ENCODE measurements around the gene DNAJB2. TPM values are rescaled to one million over a fixed set of nuclear protein-coding genes. Genes with fewer than 3 reads are reported as not detected.
"Not testable (repeated sequence)": the region's sequence is repeated elsewhere in the genome, so short reads cannot be mapped to it uniquely, and the experiment has no call there.

The DNAJB2 gene
- total RNA-seq, 6 experiments from 2014 or later = 32.6 to 52.1 (median 39.9) TPM

GRCh38 chr2:219284501-219285372, 5.6 kb downstream of the DNAJB2 start:
- ATAC-seq (no peak), DNase-seq (no peak)
- no peak for TF ChIP-seq POLR2A (IDR thresholded peaks at IDR 0.05)
- TF ChIP-seq CTCF (IDR thresholded peaks at IDR 0.05) = no peak
- peaks cover 0 to 48% (median 10%) of the 10 kb centered on the region in 4 donors for H3K36me3 ChIP-seq
- H3K4me1 ChIP-seq = peaks cover 0 to 3% (median 0%) of the 10 kb centered on the region in 4 donors
- 80% methylated on average over 1 of the region's 16 CpGs for WGBS (ENCODE audit: insufficient coverage, low coverage, low lambda C conversion rate, missing lambda C conversion rate)
- no peaks in the 10 kb centered on the region for H3K27me3 ChIP-seq
- no peaks in the 10 kb centered on the region for H3K9me3 ChIP-seq
- no peak overlapping the region for H3K4me3 ChIP-seq
- no peak overlapping the region for H3K27ac ChIP-seq
- intact Hi-C loops (cut with DNase I) = no loop called here

GRCh38 chr2:219285373-219285735, 6.2 kb downstream of the DNAJB2 start:
- intact Hi-C loops (cut with DNase I) = no loop called here
- H3K9me3 ChIP-seq = no peaks in the 10 kb centered on the region

GRCh38 chr2:219285894-219286425, 6.8 kb downstream of the DNAJB2 start:
- intact Hi-C loops (cut with DNase I) = no loop called here
- no peaks in the 10 kb centered on the region for H3K9me3 ChIP-seq
- TF ChIP-seq POLR2A (IDR thresholded peaks at IDR 0.05) (no peak), CTCF (IDR thresholded peaks at IDR 0.05) (no peak)
- H3K4me1 ChIP-seq = no peaks in the 10 kb centered on the region
- peaks cover 0 to 46% (median 10%) of the 10 kb centered on the region in 4 donors for H3K36me3 ChIP-seq
- no peak for ATAC-seq
- H3K27me3 ChIP-seq = no peaks in the 10 kb centered on the region
- no peak overlapping the region for H3K4me3 ChIP-seq
- H3K27ac ChIP-seq = no peak overlapping the region
- 83% methylated on average over 8 of the region's 17 CpGs for WGBS (ENCODE audit: insufficient coverage, low coverage, low lambda C conversion rate, missing lambda C conversion rate)
- DNase-seq = no peak

More at GRCh38 chr2:219285373-219285735, 6.2 kb downstream of the DNAJB2 start:
- peaks cover 0 to 48% (median 10%) of the 10 kb centered on the region in 4 donors for H3K36me3 ChIP-seq
- no peak for TF ChIP-seq CTCF (IDR thresholded peaks at IDR 0.05)
- TF ChIP-seq POLR2A (IDR thresholded peaks at IDR 0.05) = no peak
- DNase-seq (no peak), ATAC-seq (no peak)
- no peak overlapping the region for H3K27ac ChIP-seq
- H3K4me3 ChIP-seq = no peak overlapping the region
- H3K4me1 ChIP-seq = peaks cover 0 to under 1% (median 0%) of the 10 kb centered on the region in 4 donors
- no peaks in the 10 kb centered on the region for H3K27me3 ChIP-seq
- 93% methylated on average over 6 of the region's 12 CpGs for WGBS (ENCODE audit: insufficient coverage, low coverage, low lambda C conversion rate, missing lambda C conversion rate)

- intact Hi-C loops (cut with DNase I) = no loop called here
- no peak overlapping the region for H3K27ac ChIP-seq
- no peaks in the 10 kb centered on the region for H3K9me3 ChIP-seq
- DNase-seq (no peak), ATAC-seq (no peak)
- no peaks in the 10 kb centered on the region for H3K27me3 ChIP-seq
- H3K4me3 ChIP-seq = no peak overlapping the region
- no CpG with 5 or more reads among the region's 12 CpGs for WGBS (ENCODE audit: insufficient coverage, low coverage, low lambda C conversion rate, missing lambda C conversion rate)
- H3K4me1 ChIP-seq = no peaks in the 10 kb centered on the region
- peaks cover 0 to 40% (median 10%) of the 10 kb centered on the region in 4 donors for H3K36me3 ChIP-seq
- TF ChIP-seq CTCF (IDR thresholded peaks at IDR 0.05) (no peak), POLR2A (IDR thresholded peaks at IDR 0.05) (no peak)
Measured at GRCh38 chr2:219286436-219287115, 7.4 kb downstream of the DNAJB2 start.

- H3K4me3 ChIP-seq; intact Hi-C loops (cut with DNase I); ATAC-seq; DNase-seq; H3K27me3 ChIP-seq; H3K4me1 ChIP-seq; H3K9me3 ChIP-seq; H3K27ac ChIP-seq: not testable (repeated sequence)
- WGBS (ENCODE audit: insufficient coverage, low coverage, low lambda C conversion rate, missing lambda C conversion rate) = 63% methylated on average over 2 of the region's 6 CpGs
- H3K36me3 ChIP-seq = peaks cover 0 to 35% (median 10%) of the 10 kb centered on the region in 4 donors
Measured at GRCh38 chr2:219287116-219287440, 7.9 kb downstream of the DNAJB2 start.
